ENCODE data around the gene PARVA. TPM values are rescaled to one million over a fixed set of nuclear protein-coding genes. Genes with fewer than 3 reads are reported as not detected.

PARVA gene
- total RNA-seq, 2 donors from 2014 or later = 66.5 to 105 TPM

- intact Hi-C loops (cut with DNase I) = loop anchor here in 1 of 2 donors (5.0 to 10.0 kb wide), 2 partner anchors 49 to 177 kb away; no protein-coding TSS in a partner anchor
- peak; percentile 38 for DNase-seq
- ATAC-seq = peak; percentile 67 to 90
Measured at GRCh38 chr11:12417691-12418611, 40.6 kb downstream of the PARVA start.

GRCh38 chr11:12420040-12420439 lies 42.7 kb downstream of the PARVA start:
- no peak for DNase-seq
- ATAC-seq = no peak

GRCh38 chr11:12420706-12421105 lies 43.3 kb downstream of the PARVA start:
- ATAC-seq = no peak
- DNase-seq = no peak
- intact Hi-C loops (cut with DNase I) = no loop called here

More at GRCh38 chr11:12420040-12420439, 42.7 kb downstream of the PARVA start:
- intact Hi-C loops (cut with DNase I) = no loop called here

- ATAC-seq (no peak), DNase-seq (no peak)
- intact Hi-C loops (cut with DNase I) = no loop called here
Measured at GRCh38 chr11:12421386-12421785, 44.0 kb downstream of the PARVA start.

- ATAC-seq = no peak
Measured at GRCh38 chr11:12426176-12426575, 48.8 kb downstream of the PARVA start.

GRCh38 chr11:12429155-12429554 lies 51.8 kb downstream of the PARVA start:
- intact Hi-C loops (cut with DNase I) = no loop called here
- ATAC-seq (no peak), DNase-seq (no peak)

More at GRCh38 chr11:12426176-12426575, 48.8 kb downstream of the PARVA start:
- no peak for DNase-seq
- intact Hi-C loops (cut with DNase I) = no loop called here

GRCh38 chr11:12430351-12430750 lies 53.0 kb downstream of the PARVA start:
- no peak for DNase-seq
- intact Hi-C loops (cut with DNase I) = no loop called here
- peak in 1 of 2 donors; percentile 37 for ATAC-seq

- ATAC-seq (peak; percentile 85 to 90), DNase-seq (peak; percentile 81)
- intact Hi-C loops (cut with DNase I) = no loop called here
Measured at GRCh38 chr11:12430954-12431595, 53.7 kb downstream of the PARVA start.

- ATAC-seq = no peak
- intact Hi-C loops (cut with DNase I) = no loop called here
Measured at GRCh38 chr11:12432507-12432906, 55.1 kb downstream of the PARVA start.

GRCh38 chr11:12433121-12433520 lies 55.8 kb downstream of the PARVA start:
- ATAC-seq = no peak
- DNase-seq = no peak
- intact Hi-C loops (cut with DNase I) = no loop called here

More at GRCh38 chr11:12432507-12432906, 55.1 kb downstream of the PARVA start:
- DNase-seq = no peak

- intact Hi-C loops (cut with DNase I) = no loop called here
- no peak for DNase-seq
Measured at GRCh38 chr11:12433571-12434324, 56.4 kb downstream of the PARVA start.

GRCh38 chr11:12434325-12434654 lies 56.9 kb downstream of the PARVA start:
- DNase-seq = no peak
- no peak for ATAC-seq
- intact Hi-C loops (cut with DNase I) = no loop called here

More at GRCh38 chr11:12433571-12434324, 56.4 kb downstream of the PARVA start:
- no peak for ATAC-seq

- ATAC-seq = peak; percentile 23 to 31
Measured at GRCh38 chr11:12435264-12435663, 57.9 kb downstream of the PARVA start.

GRCh38 chr11:12436266-12436665 lies 58.9 kb downstream of the PARVA start:
- no peak for DNase-seq
- ATAC-seq = peak; percentile 71 to 76
- intact Hi-C loops (cut with DNase I) = no loop called here

More at GRCh38 chr11:12435264-12435663, 57.9 kb downstream of the PARVA start:
- intact Hi-C loops (cut with DNase I) = no loop called here
- no peak for DNase-seq

GRCh38 chr11:12438291-12438690 lies 60.9 kb downstream of the PARVA start:
- DNase-seq (no peak), ATAC-seq (no peak)
- intact Hi-C loops (cut with DNase I) = no loop called here

- DNase-seq (no peak), ATAC-seq (no peak)
- intact Hi-C loops (cut with DNase I) = no loop called here
Measured at GRCh38 chr11:12439615-12440014, 62.2 kb downstream of the PARVA start.

- ATAC-seq (no peak), DNase-seq (no peak)
- intact Hi-C loops (cut with DNase I) = no loop called here
Measured at GRCh38 chr11:12440565-12440964, 63.2 kb downstream of the PARVA start.

GRCh38 chr11:12441231-12441861 lies 64.0 kb downstream of the PARVA start:
- intact Hi-C loops (cut with DNase I) = no loop called here
- ATAC-seq = no peak
- no peak for DNase-seq

- intact Hi-C loops (cut with DNase I) = no loop called here
- DNase-seq = no peak
- no peak for ATAC-seq
Measured at GRCh38 chr11:12444601-12445000, 67.2 kb downstream of the PARVA start.
